Right cardiac atrium (tissue), 5 donors: ENCODE measurements around the gene GAL3ST1. TPM values are rescaled to one million over a fixed set of nuclear protein-coding genes. Genes with fewer than 3 reads are reported as not detected.
"Not testable (repeated sequence)": the region's sequence is repeated elsewhere in the genome, so short reads cannot be mapped to it uniquely, and the experiment has no call there.

Source experiments
- ATAC-seq, 2 donors: fragments of 200-7000 bp; cut with Tn5 transposase; one replicate each; pipeline versions ENCODE4 v1.8.0 to v1.9.1; 2020; ENCODE audit warnings: moderate library complexity in 2 of 2, mild to moderate bottlenecking in 1 of 2
- DNase-seq, 3 donors: peaks; one replicate each; pipeline ENCODE4 v3.0.0-alpha.2; 2020
- H3K27ac ChIP-seq: one replicate; pipeline ENCODE4 v1.5.1; 2013; ENCODE audit warnings: mild to moderate bottlenecking, low read length, control low read depth, moderate library complexity
- H3K27me3 ChIP-seq: one replicate; pipeline ENCODE4 v1.6.1; 2013; ENCODE audit not compliant: control insufficient read depth, insufficient read depth
- H3K4me1 ChIP-seq: one replicate; pipeline ENCODE4 v1.6.1; 2013; ENCODE audit warnings: low read length; ENCODE audit not compliant: control insufficient read depth, insufficient read depth
- H3K4me3 ChIP-seq: one replicate; pipeline ENCODE4 v1.5.1; 2013; ENCODE audit warnings: low read length, control low read depth
- H3K9me3 ChIP-seq: one replicate; pipeline ENCODE4 v1.6.1; 2013; ENCODE audit warnings: low read length; ENCODE audit not compliant: control insufficient read depth
- WGBS: extraction: QIAGEN DNeasy Blood & Tissue Kit; methylation state at CpG from one replicate; pipeline ENCODE4 v1.1.7; 2013; 5-methylcytosine and 5-hydroxymethylcytosine counted together
- intact Hi-C, 4 donors: fragments of 100-400 bp; cut with DNase I; formaldehyde crosslinking; loops; one replicate each; pipeline versions ENCODE4 v1.11.0 to v1.14.0; 2022 to 2023
- polyA plus RNA-seq: library from polyadenylated mRNA; stranded (reverse); fragments of 200-250 nt; gene quantifications from one replicate; pipeline ENCODE4 v1.2.3, GENCODE V29; 2013
- total RNA-seq, 4 donors: library from RNA; stranded (reverse); fragmentation: NEBNext Ultra II Directional; extraction: Animal tissue kit (Norgen Biotek cat#: 25700); gene quantifications; one replicate each; pipeline ENCODE4 v1.2.1, GENCODE V29; 2021
- donor health status: healthy with polysubstance abuse.
- donor health status: DM: no; HTN: yes; CAD: no.
- donor health status: DM: no; HTN: no; CAD: no.
- donor health status: DM: no; HTN: yes; CAD: no; lungs with severe emphysema.
- donor health status: DM: yes; HTN: yes; CAD: no.

GAL3ST1 gene
- total and polyA plus RNA-seq, 5 donors, result 0.17 to 0.93 (median 0.61) TPM; not detected in 1

DNA sequence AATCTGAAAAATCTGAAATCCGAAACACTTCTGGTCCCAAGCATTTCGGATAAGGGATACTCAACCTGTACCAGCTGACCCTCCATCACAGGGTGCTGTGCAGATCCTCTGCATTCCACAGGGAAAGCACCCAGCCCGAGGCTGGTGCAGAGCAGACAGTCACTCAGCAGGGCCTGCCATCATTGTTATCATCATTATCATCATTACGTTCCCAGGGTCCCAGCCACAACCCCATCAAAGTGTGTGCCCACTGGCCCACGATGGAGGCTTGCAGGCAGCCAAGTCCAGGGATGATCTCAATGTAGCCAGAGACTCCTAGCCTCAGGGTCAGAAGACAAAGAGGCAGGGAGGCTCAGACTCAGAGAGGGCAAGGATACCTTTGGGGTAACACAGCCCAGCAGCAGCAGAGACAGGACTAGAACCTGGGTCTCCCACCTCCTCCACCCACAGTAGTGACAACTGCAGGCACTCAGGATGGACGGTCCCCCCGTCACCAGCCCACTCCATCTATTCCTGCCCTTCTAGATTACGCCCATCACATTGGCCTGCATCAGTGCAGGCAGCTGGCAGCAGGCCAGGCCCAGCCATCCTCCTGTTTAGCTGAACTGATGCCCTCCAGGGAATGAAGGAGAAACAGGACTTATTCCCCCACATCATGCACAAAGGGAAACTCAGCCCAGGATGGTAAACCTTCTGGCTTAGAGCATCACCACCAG is 10.3 kb downstream of the GAL3ST1 start:
- intact Hi-C loops, result no loop called here
- Histone ChIP-seq H3K4me1 (no peaks in the 10 kb centered on the region), H3K27ac (no peak overlapping the region), H3K4me3 (no peak overlapping the region), H3K27me3 (no peaks in the 10 kb centered on the region), H3K9me3 (no peaks in the 10 kb centered on the region)
- DNase-seq, result no peak
- 54% methylated on average over 8 of the region's 8 CpGs for WGBS
- ATAC-seq, result no peak

GRCh38 chr22:30562366-30562765 is 12.1 kb downstream of the GAL3ST1 start:
- Histone ChIP-seq H3K9me3 (no peaks in the 10 kb centered on the region), H3K4me1 (no peaks in the 10 kb centered on the region), H3K27me3 (no peaks in the 10 kb centered on the region), H3K4me3 (no peak overlapping the region), H3K27ac (no peak overlapping the region)
- 73% methylated on average over 6 of the region's 6 CpGs for whole genome bisulfite sequencing
- no peak for DNase-seq
- no peak for ATAC-seq
- intact Hi-C loops, result no loop called here

- DNase-seq, result no peak
- Histone ChIP-seq H3K4me3 (no peak overlapping the region), H3K27ac (no peak overlapping the region), H3K9me3 (no peaks in the 10 kb centered on the region), H3K27me3 (no peaks in the 10 kb centered on the region), H3K4me1 (no peaks in the 10 kb centered on the region)
- intact Hi-C loops, result no loop called here
- ATAC-seq, result no peak
- 56% methylated on average over 10 of the region's 10 CpGs for WGBS
These were observed 12.9 kb downstream of the GAL3ST1 start for GRCh38 chr22:30561402-30562189.

- H3K4me1 ChIP-seq, H3K27ac ChIP-seq, DNase-seq, ATAC-seq, H3K9me3 ChIP-seq, intact Hi-C loops, H3K27me3 ChIP-seq, H3K4me3 ChIP-seq: not testable (repeated sequence)
- 85% methylated on average over 11 of the region's 11 CpGs for WGBS
These were observed 13.7 kb downstream of the GAL3ST1 start for GRCh38 chr22:30560643-30561202.

GRCh38 chr22:30559889-30560288 is 14.6 kb downstream of the GAL3ST1 start:
- Histone ChIP-seq H3K9me3 (no peaks in the 10 kb centered on the region), H3K4me1 (no peaks in the 10 kb centered on the region), H3K27ac (no peak overlapping the region), H3K27me3 (no peaks in the 10 kb centered on the region), H3K4me3 (no peak overlapping the region)
- intact Hi-C loops, result no loop called here
- DNase-seq (no peak), ATAC-seq (no peak)
- 75% methylated on average over 6 of the region's 6 CpGs for WGBS

- DNase-seq (no peak), ATAC-seq (no peak)
- intact Hi-C loops, result no loop called here
- no peak overlapping the region for H3K27ac ChIP-seq
- H3K4me3 ChIP-seq, result no peak overlapping the region
- H3K9me3 ChIP-seq, result no peaks in the 10 kb centered on the region
- 77% methylated on average over 8 of the region's 8 CpGs for WGBS
- no peaks in the 10 kb centered on the region for H3K27me3 ChIP-seq
- H3K4me1 ChIP-seq, result no peaks in the 10 kb centered on the region
These were observed 17.2 kb downstream of the GAL3ST1 start for GRCh38 chr22:30557243-30557642.

DNA sequence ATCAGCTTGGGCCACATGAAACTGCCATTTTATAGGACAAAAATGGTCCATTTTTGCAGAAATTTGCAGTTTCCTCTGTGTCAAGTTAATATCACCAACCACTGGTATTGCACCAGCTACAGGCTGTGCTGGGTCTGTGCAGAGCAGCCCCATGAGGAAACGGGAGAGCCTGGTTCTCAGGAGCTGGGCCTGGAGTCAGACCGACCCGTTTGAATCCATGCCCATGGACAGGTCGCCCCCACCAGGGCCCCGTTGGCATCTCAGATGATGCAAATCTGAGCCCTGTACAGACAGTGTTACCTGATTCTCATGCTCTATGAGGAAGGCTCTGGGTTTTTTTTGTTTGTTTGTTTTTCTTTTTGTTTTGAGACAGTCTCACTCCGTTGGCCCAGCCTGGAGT is 18.1 kb downstream of the GAL3ST1 start:
- Histone ChIP-seq H3K4me3 (no peak overlapping the region), H3K27me3 (no peaks in the 10 kb centered on the region), H3K4me1 (no peaks in the 10 kb centered on the region), H3K27ac (no peak overlapping the region), H3K9me3 (no peaks in the 10 kb centered on the region)
- DNase-seq (no peak), ATAC-seq (no peak)
- intact Hi-C loops, result no loop called here
- 63% methylated on average over 6 of the region's 6 CpGs for WGBS

GRCh38 chr22:30555282-30556210 is 18.9 kb downstream of the GAL3ST1 start:
- WGBS, result 95% methylated on average over 73 of the region's 73 CpGs
- Histone ChIP-seq H3K9me3 (no peaks in the 10 kb centered on the region), H3K27me3 (no peaks in the 10 kb centered on the region), H3K4me1 (no peaks in the 10 kb centered on the region), H3K4me3 (no peak overlapping the region), H3K27ac (no peak overlapping the region)
- ATAC-seq (no peak), DNase-seq (no peak)
- intact Hi-C loops, result no loop called here

DNA sequence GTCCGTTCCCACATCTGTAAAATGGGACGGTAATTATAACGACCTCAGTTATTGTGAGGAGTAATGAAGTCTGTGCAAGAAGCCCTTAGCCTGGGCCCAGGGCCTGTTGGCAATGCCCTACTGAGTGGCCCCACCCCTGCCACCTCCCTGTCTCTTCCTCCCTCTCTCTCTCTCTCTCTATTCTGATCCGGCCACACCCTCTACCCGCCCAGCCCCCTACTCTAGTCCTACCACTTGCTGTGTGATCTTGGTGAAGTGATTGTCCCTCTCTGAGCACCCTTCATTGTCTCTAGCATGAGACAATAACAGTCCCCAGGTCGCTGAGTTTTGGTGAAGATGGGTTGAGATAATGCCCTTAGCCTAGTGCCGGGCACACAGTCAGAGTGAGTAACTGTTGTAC is 20.5 kb downstream of the GAL3ST1 start:
- 80% methylated on average over 7 of the region's 7 CpGs for WGBS
- Histone ChIP-seq H3K27me3 (no peaks in the 10 kb centered on the region), H3K9me3 (no peaks in the 10 kb centered on the region), H3K4me3 (no peak overlapping the region), H3K4me1 (no peaks in the 10 kb centered on the region), H3K27ac (no peak overlapping the region)
- ATAC-seq, result no peak
- no peak for DNase-seq
- intact Hi-C loops, result no loop called here

- Histone ChIP-seq H3K27ac (no peak overlapping the region), H3K4me3 (no peak overlapping the region), H3K9me3 (no peaks in the 10 kb centered on the region), H3K27me3 (no peaks in the 10 kb centered on the region), H3K4me1 (no peaks in the 10 kb centered on the region)
- ATAC-seq (no peak), DNase-seq (no peak)
- intact Hi-C loops, result no loop called here
- WGBS, result 44% methylated on average over 1 of the region's 1 CpG
These were observed 21.7 kb downstream of the GAL3ST1 start for GRCh38 chr22:30552719-30553118.
